Lower lobe of right lung (tissue), 1 donor: ENCODE results near the gene HOXA2. TPM values are rescaled to one million over a fixed set of nuclear protein-coding genes. Genes with fewer than 3 reads are reported as not detected.

Experiments used
- total RNA-seq: library from RNA; stranded (reverse); fragmentation: NEBNext Ultra II Directional; extraction: Animal tissue kit (Norgen Biotek cat#: 25700); gene quantifications from one replicate; pipeline ENCODE4 v1.2.1, GENCODE V29; 2021
- donor health status: DM: no; HTN: yes; CAD: no; lungs with severe emphysema.

HOXA2 gene
- total RNA-seq, 1 donor from 2014 or later, result 1.5 TPM

Other genes with a start within 250 kb of the HOXA2 start
- 75.0 TPM for gene SKAP2, start 238.1 kb downstream of the HOXA2 start, total RNA-seq
- 0.77 TPM for gene HOXA1, start 6.7 kb downstream of the HOXA2 start, total RNA-seq
- gene HOXA4, start 28.1 kb upstream of the HOXA2 start, total RNA-seq, result 8.5 TPM
- gene HOXA5, start 41.0 kb upstream of the HOXA2 start, total RNA-seq, result 16.0 TPM
- gene HOXA6, start 45.1 kb upstream of the HOXA2 start, total RNA-seq, result 4.6 TPM
- gene HOXA3, start 49.9 kb upstream of the HOXA2 start, total RNA-seq, result 4.6 TPM
- 2.2 TPM for gene HOXA7, start 54.0 kb upstream of the HOXA2 start, total RNA-seq
- 1.7 TPM for gene HOXA9, start 62.9 kb upstream of the HOXA2 start, total RNA-seq
- gene HOXA10, start 71.6 kb upstream of the HOXA2 start, total RNA-seq, result 0.38 TPM
- gene HOXA11, start 82.5 kb upstream of the HOXA2 start, total RNA-seq, result not detected
- gene HOXA13, start 97.4 kb upstream of the HOXA2 start, total RNA-seq, result not detected
- gene EVX1, start 140.1 kb upstream of the HOXA2 start, total RNA-seq, result not detected